IMR-90 (cell line): ENCODE data around the gene PROM2. TPM values are rescaled to one million over a fixed set of nuclear protein-coding genes. Genes with fewer than 3 reads are reported as not detected.

Source experiments
- polyA plus RNA-seq, 3 experiments: library from polyadenylated mRNA; depleted of rRNA; stranded (reverse); fragments of >200 nt; gene quantifications; 2 replicates each; pipeline ENCODE4 v1.2.3, GENCODE V29; 2012; ENCODE audit warnings: low replicate concordance in 1 of 3
- total RNA-seq: library from RNA; depleted of rRNA; stranded (reverse); fragments of >200 nt; gene quantifications from 2 replicates; pipeline ENCODE4 v1.2.3, GENCODE V29; 2012; rRNA removed

PROM2 gene
- total and polyA plus RNA-seq, 2 of the 4 experiments (the other 2 are of a cell fraction), result 0.26 TPM; not detected in 1

Other genes with a start within 250 kb of the PROM2 start
- gene MAL, start 248.7 kb upstream of the PROM2 start, total RNA-seq, result not detected in 2 replicates
- not detected in 2 replicates for gene MAL, start 248.7 kb upstream of the PROM2 start, polyA plus RNA-seq (2012; rRNA removed)
- gene MRPS5, start 152.6 kb upstream of the PROM2 start, total RNA-seq, result 27.6 and 35.8 TPM in 2 replicates
- 42.5 and 44.1 TPM in 2 replicates for gene MRPS5, start 152.6 kb upstream of the PROM2 start, polyA plus RNA-seq (2012; rRNA removed)
- 6.5 and 7.2 TPM in 2 replicates for gene ZNF514, start 114.6 kb upstream of the PROM2 start, total RNA-seq
- gene ZNF514, start 114.6 kb upstream of the PROM2 start, polyA plus RNA-seq (2012; rRNA removed), result 4.4 and 5.3 TPM in 2 replicates
- gene ZNF2, start 108.6 kb upstream of the PROM2 start, total RNA-seq, result 7.3 and 7.8 TPM in 2 replicates
- gene ZNF2, start 108.6 kb upstream of the PROM2 start, polyA plus RNA-seq (2012; rRNA removed), result 1.3 and 2.7 TPM in 2 replicates
- gene ZNF892, start 66.9 kb upstream of the PROM2 start, total RNA-seq, result 2.2 and 2.7 TPM in 2 replicates
- gene ZNF892, start 66.9 kb upstream of the PROM2 start, polyA plus RNA-seq (2012; rRNA removed), result 0.46 and 0.49 TPM in 2 replicates
- 0.72 and 0.83 TPM in 2 replicates for gene KCNIP3, start 22.9 kb downstream of the PROM2 start, total RNA-seq
- gene KCNIP3, start 22.9 kb downstream of the PROM2 start, polyA plus RNA-seq (2012; rRNA removed), result 1.4 TPM in 2 replicates
- 35.0 and 36.2 TPM in 2 replicates for gene FAHD2A, start 128.3 kb downstream of the PROM2 start, total RNA-seq
- gene FAHD2A, start 128.3 kb downstream of the PROM2 start, polyA plus RNA-seq (2012; rRNA removed), result 34.0 and 35.1 TPM in 2 replicates
- not detected in 2 replicates for gene TRIM43B, start 210.3 kb downstream of the PROM2 start, total RNA-seq
- gene TRIM43B, start 210.3 kb downstream of the PROM2 start, polyA plus RNA-seq (2012; rRNA removed), result not detected in 2 replicates